DOHH2 (cell line): ENCODE measurements around the gene VWA5B1.

Experiments
- EZH2phosphoT487 ChIP-seq: fragments of 200-600 bp; sonication (generic); IDR thresholded peaks from 2 replicates; pipeline ENCODE4 v1.6.1; 2017; ENCODE audit warnings: borderline replicate concordance, mild to moderate bottlenecking, antibody characterized with exemption, low read length, moderate library complexity, mixed read lengths
- TF ChIP-seq, protein P1 (sequence below): fragments of 200-600 bp; sonication (generic); IDR thresholded peaks from one replicate; pipeline ENCODE4 v1.5.1; 2014; ENCODE audit warnings: antibody characterized with exemption, mild to moderate bottlenecking, low read depth, low read length; ENCODE audit not compliant: poor library complexity, severe bottlenecking

DNA sequence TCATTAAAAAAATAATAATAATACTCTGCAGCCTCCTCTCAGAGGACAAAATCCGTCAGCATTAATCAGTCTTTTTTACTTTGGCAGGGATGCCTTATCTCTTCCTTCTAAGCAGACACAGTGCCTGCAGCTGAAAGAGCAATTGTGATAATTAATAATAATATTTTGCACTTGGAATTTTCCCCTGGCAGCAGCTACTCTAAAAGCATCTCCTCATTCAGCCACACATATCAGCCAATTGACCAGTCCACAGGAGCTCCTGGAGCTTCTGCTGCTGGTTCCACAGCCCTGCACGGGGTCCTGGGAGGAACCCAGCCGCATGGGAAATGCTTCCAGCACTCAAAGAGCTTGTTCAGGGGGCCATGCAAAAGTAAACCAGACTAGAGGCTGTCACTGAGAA lies 31.0 kb upstream of the VWA5B1 start:
- TF ChIP-seq, protein P1, sequence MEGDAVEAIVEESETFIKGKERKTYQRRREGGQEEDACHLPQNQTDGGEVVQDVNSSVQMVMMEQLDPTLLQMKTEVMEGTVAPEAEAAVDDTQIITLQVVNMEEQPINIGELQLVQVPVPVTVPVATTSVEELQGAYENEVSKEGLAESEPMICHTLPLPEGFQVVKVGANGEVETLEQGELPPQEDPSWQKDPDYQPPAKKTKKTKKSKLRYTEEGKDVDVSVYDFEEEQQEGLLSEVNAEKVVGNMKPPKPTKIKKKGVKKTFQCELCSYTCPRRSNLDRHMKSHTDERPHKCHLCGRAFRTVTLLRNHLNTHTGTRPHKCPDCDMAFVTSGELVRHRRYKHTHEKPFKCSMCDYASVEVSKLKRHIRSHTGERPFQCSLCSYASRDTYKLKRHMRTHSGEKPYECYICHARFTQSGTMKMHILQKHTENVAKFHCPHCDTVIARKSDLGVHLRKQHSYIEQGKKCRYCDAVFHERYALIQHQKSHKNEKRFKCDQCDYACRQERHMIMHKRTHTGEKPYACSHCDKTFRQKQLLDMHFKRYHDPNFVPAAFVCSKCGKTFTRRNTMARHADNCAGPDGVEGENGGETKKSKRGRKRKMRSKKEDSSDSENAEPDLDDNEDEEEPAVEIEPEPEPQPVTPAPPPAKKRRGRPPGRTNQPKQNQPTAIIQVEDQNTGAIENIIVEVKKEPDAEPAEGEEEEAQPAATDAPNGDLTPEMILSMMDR = no peak
- TF ChIP-seq EZH2phosphoT487 = no peak
